SK-N-SH (cell line): ENCODE data around the gene CRIP1.

Source experiments
- CTCF ChIP-seq: fragments of 200-600 bp; sonication (generic); IDR thresholded peaks from 2 replicates; pipeline ENCODE4 v1.6.1; 2017; ENCODE audit warnings: antibody characterized with exemption, mild to moderate bottlenecking, moderate library complexity
- PBX3 ChIP-seq: IDR thresholded peaks from 2 replicates; pipeline ENCODE4; 2012
- POLR2AphosphoS5 ChIP-seq: IDR thresholded peaks from 2 replicates; pipeline ENCODE4 v1.6.1; 2012; ENCODE audit warnings: low read depth, low read length
- RCOR1 ChIP-seq: fragments of 150-350 bp; IDR thresholded peaks from 2 replicates; pipeline ENCODE4 v1.6.1; 2017; ENCODE audit warnings: antibody characterized with exemption, low read length
- ZBTB33 ChIP-seq: IDR thresholded peaks from 2 replicates; pipeline ENCODE4 v1.4.0; 2012; ENCODE audit warnings: low read depth, borderline replicate concordance

GRCh38 chr14:105473677-105474482 lies 12.8 kb upstream of the CRIP1 start:
- no peak for TF ChIP-seq POLR2AphosphoS5
- no peak for TF ChIP-seq CTCF
- TF ChIP-seq PBX3 = peak; percentile 20; the same call in 1 of the 2 replicates
- TF ChIP-seq ZBTB33 = no peak
- no peak for TF ChIP-seq RCOR1
